Suprapubic skin (tissue), 4 donors: ENCODE data around the gene SS18L1.

Experiments used
- EP300 ChIP-seq: sonication (generic); formaldehyde crosslinking; IDR thresholded peaks from one replicate; pipeline ENCODE4 v1.6.1; 2017; ENCODE audit warnings: antibody characterized with exemption
- POLR2AphosphoS5 ChIP-seq, 3 donors: sonication (generic); formaldehyde crosslinking; IDR thresholded peaks; one replicate each; pipeline ENCODE4 v1.6.1; 2017; ENCODE audit warnings: antibody characterized with exemption in 3 of 3

DNA sequence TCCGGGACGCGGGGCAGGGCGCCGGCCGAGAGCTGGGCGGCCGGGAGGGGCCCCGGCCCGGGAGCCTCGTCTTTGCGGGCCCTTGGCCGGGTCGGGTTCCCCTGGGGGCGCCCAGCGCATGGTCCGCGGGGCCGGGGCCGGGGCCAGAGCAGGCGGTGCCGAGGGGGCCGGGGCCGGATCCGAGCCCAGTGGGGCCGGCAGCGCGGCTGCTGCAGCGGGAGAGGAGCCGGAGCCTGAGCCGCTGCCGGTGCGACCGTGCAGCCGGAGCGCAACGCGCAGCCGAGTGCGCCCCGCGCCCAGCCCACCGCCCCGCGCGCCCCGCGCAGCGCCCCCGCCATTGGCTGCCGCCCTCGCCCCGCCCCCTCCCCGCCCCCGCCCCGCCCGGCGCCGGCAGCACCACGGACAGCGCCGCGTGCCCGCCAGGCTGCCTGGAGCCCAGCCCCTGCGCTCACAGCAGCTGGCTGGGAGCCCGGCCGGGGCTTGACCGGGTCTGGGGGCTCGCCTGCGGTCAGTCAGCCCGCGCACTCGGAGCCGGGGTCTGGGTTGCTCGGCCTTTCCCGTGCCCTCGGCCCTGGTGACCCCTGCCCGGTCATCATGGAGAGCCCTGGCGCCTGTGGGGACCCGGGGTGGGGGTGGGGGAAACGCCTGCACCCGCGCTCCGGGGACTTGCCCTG, 76.6 kb downstream of the SS18L1 start, which contains the start of gene HRH3:
- TF ChIP-seq EP300 (no peak), POLR2AphosphoS5 (IDR thresholded peaks at IDR 0.05) (no peak)
